Ecto neural progenitor cell (in vitro differentiated cells): Measurements from ENCODE around the gene MYL9.

Experiments
- DNase-seq: peaks from one replicate; pipeline ENCODE4 v3.0.0-alpha.2; 2018; ENCODE audit warnings: low spot score

Gene MYL9

DNA sequence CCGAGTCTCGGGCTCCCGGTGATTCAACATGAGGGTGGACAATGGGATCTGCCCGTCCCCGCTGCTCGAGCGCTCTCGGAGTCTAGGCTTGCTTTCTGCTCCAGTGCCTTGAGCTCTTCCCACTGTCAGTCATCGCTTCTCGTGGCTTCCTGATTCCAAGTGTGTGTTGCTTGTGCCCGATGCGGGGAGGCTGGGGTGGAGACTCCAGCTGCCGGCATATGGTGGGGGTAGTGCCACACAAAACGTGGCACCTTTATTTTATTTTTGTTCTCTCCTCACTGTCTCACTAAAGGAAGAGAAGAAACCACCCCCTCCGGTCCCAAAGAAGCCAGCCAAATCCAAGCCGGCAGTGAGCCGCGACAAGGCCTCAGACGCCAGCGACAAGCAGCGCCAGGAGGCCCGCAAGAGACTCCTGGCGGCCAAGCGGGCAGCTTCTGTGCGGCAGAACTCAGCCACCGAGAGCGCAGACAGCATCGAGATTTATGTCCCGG lies 14.8 kb upstream of the MYL9 start:
- no peak for DNase-seq

DNA sequence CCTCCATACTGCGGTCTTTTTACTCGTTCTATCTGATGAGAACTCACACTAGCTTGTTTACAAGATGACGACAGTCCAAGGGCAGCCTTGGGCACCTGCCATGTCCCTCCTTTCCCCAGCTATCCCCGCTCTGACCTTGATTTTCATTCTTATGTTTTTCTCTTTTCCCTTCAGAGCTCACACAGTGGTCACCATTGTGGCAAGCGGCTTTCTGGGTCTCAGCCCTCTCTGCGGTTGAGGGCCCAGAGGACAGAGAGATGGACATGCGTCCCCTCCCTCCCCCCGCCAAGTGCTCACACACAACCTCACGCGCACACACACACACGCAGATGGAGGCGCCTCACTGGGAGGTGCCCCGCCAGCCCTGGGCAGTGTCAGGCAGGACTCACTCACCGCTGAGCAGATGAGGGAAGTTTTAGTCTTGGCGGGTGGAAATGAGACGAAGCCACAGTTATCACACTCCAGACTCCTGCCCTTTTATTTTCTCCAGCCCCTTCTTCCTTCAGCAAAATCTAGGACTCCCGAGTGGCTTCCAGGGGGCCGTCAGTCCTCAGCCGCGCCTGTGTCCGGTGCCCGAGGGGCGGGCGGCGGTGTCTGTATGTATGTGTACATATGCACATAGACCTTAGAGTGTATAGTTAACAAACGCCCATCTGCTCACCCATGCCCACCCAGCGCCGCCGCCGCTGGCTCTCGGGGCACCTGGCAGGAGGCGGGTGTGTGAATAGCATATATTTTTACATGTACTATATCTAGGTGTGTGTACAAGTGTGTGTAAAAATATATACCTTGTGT lies 13.8 kb upstream of the MYL9 start:
- no peak for DNase-seq

DNA sequence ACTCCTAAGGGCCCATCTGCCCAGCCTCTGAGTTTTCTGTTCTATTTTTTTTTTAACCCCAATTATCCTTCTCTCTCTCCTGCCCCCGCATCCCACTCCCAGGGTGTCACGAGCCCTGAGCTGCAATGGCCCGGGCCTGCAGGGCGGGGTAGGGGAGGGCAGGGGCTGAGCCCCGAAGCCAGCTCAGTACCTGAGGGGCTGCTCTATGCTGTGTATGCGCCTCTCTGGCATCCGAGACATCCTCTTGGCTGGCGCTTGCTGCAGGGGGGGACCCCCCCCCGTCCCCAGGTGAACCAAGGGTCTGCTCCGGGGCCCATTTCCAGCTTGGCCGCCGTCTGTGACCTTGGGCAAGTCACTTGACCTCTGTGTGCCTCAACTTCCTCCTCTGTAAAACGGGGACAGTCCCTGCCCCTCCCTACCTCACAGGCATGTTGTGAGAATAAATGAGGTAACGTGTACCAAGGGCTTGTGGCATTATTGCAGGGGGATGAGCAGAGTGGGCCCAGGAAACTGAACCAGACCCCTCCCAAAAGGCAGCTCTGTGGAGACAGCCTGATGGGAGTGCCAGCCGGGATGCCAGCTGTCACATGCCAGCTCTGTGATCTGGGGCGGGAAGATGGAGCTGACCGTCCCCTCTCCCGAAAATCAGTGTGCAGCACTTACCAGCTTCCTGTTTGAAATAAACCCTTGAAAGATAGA lies 13.0 kb upstream of the MYL9 start:
- no peak for DNase-seq

DNA sequence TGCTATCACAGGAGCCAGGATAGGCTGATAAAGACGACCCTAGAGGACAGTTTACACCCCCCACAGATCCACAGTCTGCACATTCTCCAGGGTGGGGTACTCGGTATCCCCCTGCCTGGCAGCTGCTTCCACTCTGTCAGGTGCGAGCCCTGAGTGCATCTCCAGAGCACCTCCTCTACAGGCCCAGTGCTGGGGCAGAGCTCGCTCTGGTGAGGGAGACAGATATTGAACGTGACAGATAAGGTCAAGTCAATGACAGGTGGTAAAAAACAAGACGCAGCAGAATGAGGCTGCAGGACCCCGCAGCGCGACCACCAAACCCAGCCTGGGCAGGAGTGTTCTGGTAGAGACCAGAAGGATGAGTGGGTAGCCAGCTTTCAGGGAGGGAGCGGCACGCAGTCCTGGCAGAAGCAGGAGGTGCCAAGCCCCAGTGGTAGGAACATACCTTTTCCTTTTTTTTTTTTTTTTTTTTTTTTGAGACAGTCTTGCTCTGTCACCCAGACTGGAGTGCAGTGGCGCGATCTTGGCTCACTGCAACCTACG lies 12.4 kb upstream of the MYL9 start:
- DNase-seq: no peak

DNA sequence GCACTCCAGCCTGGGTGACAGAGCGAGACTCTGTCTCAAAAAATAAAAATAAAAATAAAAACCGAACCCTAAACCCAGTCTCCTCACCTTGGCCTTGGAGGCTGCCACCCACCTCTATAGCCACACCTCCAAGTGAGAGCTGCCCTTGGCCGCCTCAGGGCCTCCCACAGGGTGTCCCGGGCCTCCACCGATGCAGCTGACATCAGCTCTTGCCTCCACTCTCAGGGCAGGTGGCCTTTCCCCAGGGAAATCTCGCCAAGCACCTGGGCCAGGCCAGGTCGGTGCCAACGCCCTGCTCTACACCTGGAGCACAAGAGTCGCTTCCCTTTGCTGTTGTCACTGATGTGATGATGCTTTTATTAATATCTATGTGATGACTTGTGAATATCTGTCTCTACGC lies 8.9 kb upstream of the MYL9 start:
- no peak for DNase-seq

DNA sequence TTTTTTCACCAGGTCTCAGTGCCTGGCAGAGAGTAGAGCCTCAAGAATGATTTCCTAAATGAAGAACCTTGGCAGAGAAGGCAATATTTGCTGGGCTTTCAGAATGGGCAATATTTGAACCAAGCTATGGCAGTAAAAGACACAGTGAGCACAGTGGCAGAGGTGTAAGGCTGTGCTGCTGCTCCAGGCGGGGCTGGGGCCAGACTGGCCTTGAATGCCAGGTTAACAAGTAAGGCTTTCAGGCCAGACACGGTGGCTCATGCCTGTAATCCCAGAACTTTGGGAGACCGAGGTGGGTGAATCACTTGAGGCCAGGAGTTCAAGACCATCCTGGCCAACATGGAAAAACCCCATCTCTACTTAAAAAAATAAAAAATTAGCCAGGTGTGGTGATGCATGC lies 8.5 kb upstream of the MYL9 start:
- no peak for DNase-seq

DNA sequence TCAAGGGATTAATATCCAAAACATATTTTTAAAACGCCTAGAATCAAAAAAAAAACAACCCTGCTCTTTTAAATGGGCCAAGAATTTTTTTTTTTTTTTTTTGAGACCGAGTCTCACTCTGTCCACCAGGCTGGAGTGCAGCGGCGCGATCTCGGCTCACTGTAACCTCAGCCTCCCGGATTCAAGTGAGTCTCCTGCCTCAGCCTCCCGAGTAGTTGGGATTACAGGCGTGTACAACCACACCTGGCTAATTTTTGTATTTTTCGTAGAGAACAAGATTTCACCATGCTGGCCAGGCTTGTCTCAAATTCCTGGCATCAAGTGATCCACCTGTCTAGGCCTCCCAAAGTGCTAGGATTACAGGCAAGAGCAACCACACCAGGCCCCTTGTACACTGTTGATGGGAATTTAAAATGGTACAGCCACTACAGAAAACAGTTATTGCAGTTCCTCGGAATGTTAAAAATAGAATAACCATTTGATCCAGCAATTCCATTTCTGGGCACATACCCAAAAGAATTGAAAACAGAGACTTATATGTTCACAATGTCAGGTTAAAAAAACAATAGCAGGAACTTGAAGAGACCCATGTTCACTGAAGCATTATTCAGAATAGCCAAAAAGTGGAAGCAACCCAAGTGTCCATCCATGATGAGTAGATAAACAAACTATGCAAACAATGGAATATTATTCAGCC lies 3.1 kb upstream of the MYL9 start:
- no peak for DNase-seq

DNA sequence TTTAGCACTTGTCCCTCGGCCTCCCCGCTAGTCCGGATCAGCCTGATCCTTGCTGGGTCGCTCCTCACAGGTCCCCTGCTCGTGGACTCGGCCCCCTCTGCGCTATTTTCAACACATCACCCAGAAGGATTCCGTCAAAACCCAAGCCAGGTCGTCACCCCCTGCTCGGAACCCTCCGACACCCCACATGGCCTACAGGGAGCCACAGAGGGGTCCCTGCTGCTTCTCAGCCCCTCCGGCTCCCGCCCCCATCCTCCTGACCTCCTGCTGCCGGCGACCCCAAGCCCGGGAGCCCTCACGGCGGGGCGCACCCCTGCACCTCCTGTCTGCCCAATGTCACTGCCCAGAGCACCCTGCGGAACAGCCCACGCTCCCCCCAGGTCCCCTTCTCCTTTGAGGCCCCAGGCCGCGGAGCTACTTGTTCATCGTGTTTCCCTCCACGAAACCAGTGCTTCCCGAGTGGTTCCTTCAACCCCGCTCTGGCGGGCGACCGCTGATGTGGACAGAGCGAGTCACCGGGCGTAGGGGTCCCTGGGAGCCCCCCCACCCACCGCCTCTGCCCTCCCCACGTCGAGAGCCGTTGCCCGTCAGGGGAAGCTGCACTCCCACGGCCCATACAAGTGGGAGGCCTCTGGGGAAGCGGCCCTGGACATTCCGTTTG lies 638 bp upstream of the MYL9 start:
- DNase-seq: peak; percentile 63

DNA sequence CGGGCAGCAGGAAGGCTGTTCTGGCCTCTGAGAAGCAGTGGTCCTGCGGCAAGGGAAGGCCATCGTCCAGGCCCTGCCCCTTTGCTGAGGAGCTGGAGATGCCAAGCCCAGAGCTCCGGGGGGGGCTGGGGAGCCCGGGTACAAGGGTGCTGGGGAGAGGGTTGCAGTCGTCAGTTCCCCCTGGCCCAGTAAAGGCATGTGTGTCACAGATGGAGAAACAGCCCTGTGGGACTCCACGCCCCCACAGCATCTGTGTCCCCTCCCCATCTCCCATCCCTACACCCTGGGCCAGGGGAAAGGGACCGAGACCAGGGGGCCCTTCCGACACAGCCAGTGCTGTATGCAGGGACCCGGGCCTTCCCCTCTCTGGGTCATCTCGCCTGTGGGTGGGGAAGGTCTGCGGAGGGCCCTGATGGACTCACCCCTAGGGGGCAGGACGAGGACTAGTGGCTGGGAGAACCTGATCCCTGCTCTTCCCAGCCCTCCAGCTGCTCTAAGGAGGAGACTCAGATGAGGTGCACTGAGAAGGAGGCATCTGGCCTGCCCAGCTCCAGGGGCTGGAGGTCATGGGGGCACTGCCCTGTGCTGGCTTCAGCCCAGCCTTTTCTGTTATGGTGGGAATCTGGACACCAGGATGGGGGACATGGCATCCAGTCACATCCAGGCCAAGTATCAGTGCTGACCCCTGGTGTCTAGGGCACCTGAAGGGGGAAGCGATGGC lies 609 bp downstream of the MYL9 start:
- peak; percentile 83 for DNase-seq

DNA sequence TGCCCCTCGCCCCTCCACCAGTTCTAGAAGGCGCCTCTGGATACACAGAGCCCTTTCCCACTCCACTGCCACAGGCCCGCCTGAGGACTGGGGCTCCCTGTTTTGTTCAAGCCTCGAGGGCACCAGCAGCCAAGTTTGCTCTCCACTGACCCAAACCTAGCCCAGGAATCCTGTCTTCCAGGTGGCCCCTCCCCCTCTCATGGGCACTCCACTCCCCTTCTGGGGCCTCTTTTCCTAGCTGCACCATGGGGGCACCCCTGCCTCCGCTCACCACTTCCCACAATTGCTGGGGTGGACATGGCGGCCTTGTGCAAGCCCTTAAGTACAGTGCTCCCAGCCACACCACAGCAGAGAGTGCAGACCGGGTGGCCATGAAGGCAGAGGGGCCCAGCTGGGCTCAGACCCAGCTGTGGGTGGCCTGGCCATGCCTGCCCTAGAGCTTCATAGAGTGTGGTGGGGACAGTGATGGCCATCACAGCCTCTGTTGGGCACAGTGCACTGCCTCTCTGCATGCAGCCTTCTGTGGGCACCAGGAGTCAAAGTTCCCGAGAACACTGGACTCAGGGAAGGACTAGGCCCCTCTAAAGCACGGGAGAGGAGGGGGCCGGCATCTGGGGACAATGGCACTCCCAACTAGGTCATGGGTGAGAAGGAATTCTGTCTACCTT lies 1.3 kb downstream of the MYL9 start:
- DNase-seq: no peak

DNA sequence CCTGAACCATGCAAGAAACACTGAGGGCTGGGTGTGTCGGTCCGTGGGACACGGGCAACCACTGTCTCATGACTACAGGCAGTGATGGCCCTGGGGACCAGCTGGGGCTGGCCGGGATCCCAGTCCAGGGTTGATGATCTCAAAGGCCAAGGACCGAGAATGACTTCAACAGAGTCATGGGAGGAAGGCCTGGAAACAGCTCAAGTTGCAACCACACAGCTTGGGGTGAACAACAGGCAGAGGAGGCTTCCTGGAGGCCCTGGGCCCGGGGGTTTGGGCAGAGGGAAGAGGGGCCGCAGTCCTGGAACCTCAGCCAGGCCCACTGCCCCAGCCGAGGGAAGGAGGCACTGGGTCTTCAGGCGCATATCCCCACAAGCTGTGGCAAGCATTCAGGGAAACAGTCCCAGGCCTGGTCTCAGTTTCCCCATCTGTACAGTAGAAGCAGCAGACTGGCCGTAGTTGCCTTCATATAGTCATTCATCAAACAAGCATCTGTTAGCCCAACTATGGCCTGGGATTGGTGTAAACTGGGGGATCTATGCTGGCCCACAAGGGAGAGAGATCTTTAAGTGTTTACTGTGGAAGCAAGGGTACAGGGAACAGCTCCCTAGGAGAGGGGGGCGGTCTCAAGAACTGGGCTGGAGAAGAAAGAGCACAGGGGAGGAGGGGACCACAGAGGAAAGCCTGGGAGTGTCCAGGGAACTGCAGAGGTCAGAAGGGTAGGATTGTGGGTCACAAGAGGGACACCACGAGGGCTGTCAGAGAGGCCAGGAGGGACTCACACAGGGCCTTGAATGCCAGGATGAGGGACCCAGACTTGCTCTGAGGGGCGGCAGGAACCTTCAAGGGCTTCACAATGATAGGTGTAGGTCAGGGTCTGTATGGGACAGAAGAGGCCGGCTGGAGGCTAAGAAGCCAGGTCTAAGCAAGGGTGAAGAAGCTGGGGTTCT lies 2.1 kb downstream of the MYL9 start:
- DNase-seq: no peak

DNA sequence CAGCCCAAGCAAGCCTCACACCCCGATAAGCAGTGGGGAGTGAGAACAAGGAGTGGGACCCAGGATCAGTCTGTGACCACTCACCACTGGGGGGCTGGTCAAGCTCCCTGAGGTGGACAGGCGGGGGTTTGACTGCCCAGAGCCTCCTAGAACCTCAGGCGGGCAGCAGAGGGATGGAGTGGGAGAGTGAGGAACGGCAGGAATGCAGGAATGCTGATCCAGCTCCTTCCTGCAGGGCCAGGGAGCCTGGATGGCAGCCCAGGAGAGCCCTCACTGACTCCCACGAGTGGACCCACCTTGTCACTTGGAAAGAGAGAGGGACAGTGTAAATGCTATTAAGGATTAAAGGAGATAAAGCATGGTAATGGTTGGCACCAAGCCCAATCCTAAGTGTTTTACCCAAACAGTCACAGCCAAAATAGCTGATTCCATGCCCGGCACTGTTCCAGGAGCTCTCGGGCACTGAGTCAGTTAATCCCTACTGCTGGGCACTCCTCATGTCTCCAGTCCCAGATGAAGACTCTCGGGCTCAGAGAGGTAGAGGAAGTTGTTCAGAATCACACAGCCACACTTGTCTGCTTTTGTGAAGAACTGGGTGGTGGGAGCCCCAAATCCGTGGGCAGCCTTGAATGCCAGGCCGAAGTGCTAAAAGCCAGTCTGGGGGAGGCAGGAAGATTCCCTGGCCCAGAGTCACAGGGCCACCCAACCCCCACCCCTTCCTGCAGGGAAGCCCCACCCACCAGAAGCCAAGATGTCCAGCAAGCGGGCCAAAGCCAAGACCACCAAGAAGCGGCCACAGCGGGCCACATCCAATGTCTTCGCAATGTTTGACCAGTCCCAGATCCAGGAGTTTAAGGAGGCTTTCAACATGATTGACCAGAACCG lies 3.1 kb downstream of the MYL9 start:
- no peak for DNase-seq

DNA sequence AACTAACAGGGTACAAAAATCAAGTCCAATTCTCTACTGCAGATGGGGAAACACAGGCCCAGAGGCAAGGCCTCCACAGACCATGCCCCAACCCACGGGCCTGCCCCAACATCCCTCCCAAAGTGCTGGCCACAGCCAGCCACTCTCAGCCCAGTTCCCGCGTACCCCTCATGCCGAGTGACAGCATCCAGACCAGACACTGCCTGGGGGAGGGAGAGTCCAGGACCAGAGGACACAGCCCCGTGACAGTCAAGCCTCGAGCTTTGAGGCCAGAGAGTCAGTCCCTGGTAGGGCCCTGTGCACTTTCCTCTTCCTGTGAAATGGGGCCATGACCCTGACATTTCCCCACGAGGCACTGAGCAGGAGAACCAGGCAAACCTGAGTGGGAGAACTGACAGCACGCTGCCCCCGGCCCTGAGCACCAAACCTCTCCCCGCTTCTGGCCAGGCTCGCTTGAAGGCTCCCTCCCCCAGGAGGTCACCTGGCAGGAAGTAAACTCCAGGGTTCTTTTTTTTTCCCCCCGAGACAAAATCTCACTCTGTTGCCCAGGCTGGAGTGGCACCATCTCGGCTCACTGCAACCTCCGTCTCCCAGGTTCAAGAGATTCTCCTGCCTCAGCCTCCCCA lies 4.9 kb downstream of the MYL9 start:
- DNase-seq: no peak

DNA sequence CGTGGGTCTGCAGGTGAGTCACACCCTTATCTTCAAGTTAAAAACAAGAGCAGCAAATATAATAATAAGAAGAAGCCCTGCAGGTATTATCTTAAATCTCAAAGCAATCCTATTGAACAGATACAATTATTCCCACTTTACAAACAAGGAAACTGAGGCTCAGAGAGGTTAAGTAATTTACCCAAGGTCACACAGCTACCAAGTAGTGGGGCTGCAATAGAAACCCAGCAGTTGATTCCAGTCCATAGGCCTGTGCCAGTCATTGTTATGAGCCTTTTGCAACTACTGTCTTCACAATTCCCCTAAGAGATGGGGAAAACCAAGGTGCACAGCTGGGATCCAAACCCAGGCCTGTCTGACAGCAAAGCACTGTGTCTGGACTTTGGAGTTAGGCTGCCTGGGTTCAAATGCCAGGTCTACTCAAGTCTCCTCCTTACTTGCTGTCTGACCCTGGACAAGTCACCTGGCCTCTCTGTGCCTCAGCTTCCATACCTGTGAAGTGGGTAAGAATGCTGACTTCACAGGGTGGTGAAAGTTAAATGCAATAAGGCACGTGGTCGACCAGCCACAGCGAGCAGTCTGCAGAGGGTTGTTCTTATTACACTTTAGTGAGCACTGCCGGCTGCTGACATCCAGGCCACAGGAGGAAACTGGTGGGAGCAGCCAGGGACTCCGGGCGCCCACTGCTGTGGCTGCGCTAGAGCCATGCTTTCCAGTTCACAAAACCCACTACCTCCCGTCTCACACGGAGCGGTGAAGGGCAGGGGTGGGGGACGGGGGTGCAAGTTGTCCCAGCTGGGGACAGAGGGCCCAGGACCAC lies 6.1 kb downstream of the MYL9 start:
- DNase-seq: no peak

DNA sequence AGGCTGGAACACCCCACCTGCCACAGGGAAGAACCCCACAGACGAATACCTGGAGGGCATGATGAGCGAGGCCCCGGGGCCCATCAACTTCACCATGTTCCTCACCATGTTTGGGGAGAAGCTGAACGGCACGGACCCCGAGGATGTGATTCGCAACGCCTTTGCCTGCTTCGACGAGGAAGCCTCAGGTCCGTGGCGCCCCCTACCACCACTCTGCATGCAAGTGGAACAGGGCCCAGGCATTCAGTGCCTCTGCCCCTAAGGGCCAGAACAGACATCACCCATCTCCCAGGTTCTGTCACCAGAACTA lies 6.6 kb downstream of the MYL9 start:
- DNase-seq: no peak

DNA sequence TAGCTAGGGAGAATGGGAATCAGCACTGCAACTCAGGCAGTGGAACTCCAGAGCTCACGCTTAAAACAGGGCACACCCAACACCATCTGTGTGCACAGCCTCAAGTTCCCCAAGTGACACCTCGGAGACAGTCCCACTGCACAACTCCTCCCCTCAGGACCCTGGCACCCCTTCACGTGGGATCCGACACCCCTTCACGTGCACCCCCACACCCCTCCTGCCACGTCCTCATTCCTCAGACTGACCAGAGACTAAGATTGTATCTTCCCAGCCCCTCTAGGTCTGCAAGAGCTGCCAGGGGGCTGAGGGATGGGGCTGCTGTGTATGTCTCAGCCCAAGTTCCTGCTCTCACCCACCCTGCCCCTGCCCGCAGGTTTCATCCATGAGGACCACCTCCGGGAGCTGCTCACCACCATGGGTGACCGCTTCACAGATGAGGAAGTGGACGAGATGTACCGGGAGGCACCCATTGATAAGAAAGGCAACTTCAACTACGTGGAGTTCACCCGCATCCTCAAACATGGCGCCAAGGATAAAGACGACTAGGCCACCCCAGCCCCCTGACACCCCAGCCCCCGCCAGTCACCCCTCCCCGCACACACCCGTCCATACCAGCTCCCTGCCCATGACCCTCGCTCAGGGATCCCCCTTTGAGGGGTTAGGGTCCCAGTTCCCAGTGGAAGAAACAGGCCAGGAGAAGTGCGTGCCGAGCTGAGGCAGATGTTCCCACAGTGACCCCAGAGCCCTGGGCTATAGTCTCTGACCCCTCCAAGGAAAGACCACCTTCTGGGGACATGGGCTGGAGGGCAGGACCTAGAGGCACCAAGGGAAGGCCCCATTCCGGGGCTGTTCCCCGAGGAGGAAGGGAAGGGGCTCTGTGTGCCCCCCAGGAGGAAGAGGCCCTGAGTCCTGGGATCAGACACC lies 7.6 kb downstream of the MYL9 start:
- no peak for DNase-seq

DNA sequence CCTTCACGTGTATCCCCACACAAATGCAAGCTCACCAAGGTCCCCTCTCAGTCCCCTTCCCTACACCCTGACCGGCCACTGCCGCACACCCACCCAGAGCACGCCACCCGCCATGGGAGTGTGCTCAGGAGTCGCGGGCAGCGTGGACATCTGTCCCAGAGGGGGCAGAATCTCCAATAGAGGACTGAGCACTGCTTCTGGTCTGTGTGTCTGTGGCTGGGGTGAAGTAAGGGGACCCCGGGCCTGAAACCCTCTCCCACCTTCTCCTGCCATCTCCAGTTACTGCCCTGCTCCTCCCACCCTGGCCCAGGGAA lies 8.3 kb downstream of the MYL9 start:
- DNase-seq: no peak
